Stimulated activated CD4-positive, alpha-beta T cell treated with anti-CD3 and anti-CD28 coated beads, Interleukin-12 subunit alpha, Interleukin-12 subunit beta, amount 100 ng/mL, for 48 hours (primary cell): ENCODE data around the gene DUSP19.
A peak's percentile ranks its signal among the peaks of the same experiment; 100 is the strongest.

Experiments used
- DNase-seq, 3 donors: peaks; one replicate each; pipeline ENCODE4 v3.0.0-alpha.2; 2020; ENCODE audit warnings: low read depth in 2 of 3, low spot score in 1 of 3

Gene DUSP19

DNA sequence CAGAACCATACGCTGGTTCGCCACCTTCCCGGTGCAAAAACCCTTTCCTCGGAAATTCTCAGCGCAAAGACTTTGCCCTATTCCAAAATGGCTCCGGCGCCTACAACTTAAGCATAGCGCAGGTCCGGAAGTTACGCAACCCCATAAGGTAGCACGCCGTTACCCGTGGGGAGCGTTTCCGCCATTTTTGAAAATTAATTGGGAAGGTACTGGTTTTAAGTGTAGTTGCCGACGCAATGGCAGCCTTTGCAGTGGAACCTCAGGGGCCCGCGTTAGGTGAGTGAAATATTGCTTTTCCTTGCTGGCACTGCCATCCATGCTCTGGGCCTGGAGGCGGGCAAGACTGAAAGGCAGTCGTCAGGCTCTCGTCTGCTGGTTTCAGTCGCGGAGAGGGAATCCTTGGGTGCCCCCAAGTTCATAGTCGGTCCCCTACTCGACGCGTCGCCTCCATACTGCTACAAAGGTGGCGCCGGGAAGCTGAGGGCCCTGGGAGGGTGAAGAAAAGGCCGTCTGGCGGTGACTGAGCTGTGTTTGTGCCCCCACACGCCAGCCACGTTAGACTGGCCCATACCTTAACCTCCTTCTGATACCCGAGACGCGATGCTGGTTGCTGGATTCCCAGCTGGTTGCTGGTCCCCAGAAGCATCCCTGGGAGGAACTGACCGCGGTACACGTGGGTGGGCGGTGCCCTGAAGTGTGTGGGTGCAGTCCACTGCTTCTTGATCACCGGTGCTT is 45.8 kb downstream of the DUSP19 start, which contains the start of gene NUP35:
Gene NUP35 (plus strand): TSS at position 222 of the 735 bp plus-strand sequence. CDS start 15 bp downstream, at position 237.
- DNase-seq = peak; percentile 74 to 89 (median 75)

DNA sequence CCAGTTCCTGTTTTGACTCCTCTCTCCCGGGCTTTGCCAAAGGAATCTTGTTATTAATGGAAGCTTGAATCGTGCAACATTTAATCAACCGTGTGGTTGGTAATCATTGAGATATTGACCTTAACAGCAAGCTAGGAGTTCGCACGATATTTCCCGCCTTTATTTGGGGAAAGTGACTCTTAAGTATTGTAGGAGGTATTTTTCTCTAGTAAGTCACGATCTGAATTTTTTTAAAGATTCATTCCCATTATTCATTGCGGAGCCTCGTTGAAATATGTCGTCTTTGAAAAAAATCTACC is 46.4 kb downstream of the DUSP19 start:
- no peak for DNase-seq

DNA sequence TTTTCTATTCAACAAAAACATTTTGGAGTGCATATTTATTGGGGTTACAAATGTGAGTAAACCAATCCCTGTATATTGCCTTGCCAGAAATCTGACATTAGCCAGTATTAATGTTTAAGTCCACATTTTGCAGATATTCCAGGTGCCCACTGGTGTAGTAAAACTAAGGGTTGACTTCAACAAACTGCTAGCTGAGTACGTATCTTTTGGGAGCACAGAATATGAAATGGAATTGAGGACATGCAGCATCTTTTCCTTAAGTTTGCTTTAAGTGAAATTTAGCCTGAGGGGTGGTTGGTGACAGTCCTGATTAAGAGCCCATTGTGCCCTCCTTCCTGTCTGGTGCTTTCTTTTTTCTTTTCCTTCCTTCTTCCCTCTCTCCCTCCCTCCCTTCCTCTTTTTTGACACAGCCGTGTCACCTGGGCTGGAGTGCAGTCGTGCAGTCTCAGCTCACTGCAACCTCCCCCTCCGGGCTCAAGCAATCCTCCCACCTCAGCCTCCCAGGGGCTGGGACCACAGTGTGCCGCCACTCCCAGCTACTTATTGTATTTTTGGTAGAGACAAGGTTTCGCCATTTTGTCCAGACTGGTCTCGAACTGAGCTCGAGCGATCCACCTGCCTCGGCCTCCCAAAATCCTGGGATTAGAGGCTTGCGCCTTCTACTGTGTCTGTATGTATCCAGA is 47.3 kb downstream of the DUSP19 start:
- no peak for DNase-seq

DNA sequence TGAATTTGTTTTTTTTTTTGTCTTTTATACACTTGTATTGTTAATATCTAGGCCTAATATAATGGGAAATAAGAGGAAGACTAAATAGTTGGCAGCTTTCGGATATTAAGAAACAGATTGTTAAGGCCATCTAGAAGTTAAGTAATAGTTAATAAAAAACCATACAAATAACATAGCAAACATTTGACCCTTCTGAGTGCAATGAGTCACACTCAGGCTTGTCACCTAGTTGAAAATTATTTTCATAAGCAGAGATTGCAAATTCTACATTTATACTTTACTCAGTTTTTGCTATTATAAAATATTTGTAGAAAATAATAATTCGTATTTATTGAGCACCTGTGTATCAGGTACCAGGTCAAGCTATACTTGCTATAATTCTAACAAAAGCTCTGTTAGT is 48.1 kb downstream of the DUSP19 start:
- DNase-seq = no peak

DNA sequence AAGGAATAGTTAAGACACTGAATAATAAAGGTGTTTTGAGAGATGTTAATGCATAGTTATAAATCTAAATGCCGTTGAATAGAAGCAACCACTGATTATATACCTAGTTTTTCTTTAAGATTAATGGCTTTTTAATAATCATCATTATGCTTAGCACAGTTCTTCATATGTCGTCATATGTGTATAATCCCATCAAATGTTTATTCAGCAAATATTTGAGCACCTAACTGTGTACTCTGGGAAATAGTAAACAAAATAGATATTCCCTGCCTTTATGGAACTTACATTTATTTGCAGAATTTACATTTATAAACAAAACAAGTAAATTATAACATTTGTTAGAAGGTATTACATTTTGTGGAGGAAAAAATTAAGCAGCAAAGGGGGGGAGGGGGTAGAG is 55.5 kb downstream of the DUSP19 start:
- DNase-seq = no peak

DNA sequence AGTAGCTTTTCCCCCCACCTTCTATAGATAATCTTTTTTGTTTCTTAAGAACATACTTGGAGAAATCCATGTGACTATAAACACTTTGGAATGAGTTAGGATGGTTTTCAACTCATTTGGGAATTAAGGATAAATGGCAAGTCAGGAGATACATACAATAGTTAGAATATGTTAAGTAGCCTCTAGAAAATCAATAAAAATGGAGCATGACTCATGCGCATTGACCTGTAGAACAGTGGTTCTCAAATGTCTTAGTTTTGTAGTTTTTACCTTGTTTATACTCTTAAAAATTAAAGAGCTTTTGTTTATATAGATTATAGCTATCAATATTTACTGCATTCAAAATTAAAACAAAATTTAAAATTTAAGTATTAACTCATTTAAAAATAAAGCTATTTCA is 70.4 kb downstream of the DUSP19 start:
- no peak for DNase-seq

DNA sequence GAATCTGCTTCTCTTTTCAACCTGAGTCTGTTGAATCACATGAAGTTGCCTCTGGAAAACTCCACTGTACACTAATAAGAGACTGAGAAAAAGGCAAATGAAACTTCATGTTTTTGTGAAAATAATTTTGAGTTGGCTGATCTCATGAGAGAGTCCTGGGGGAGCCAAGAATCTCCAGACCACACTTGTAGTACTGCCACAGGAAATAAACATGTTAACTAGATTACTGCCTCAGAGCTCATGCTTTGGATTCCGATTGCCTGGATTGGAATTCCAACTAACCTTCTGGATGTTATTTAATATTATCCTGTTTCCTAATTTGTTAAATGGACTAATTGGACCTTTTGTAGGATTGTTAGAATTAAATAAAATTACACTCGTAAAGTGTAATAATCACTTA is 70.9 kb downstream of the DUSP19 start:
- no peak for DNase-seq
